Sigmoid colon (tissue), 4 donors: ENCODE results near the gene SLC5A9.
"Not testable (repeated sequence)": the region's sequence is repeated elsewhere in the genome, so short reads cannot be mapped to it uniquely, and the experiment has no call there.

ENCODE experiments used
- POLR2A ChIP-seq, 2 donors: fragments of 450-650 bp; IDR thresholded peaks; one replicate each; pipeline ENCODE4 v1.6.1; 2016; ENCODE audit warnings: antibody characterized with exemption in 2 of 2, mild to moderate bottlenecking in 2 of 2, moderate library complexity in 2 of 2
- POLR2AphosphoS5 ChIP-seq, 4 donors: sonication (generic); formaldehyde crosslinking; IDR thresholded peaks; one replicate each; pipeline ENCODE4 v1.6.1; 2017; ENCODE audit warnings: antibody characterized with exemption in 4 of 4

- TF ChIP-seq POLR2AphosphoS5, POLR2A (IDR thresholded peaks at IDR 0.05): not testable (repeated sequence)
Measured at GRCh38 chr1:48277437-48277836, 54.9 kb downstream of the SLC5A9 start.
